SU-DHL-6 (cell line): Measurements from ENCODE around the gene RAVER2.
"Not testable (repeated sequence)": the region's sequence is repeated elsewhere in the genome, so short reads cannot be mapped to it uniquely, and the experiment has no call there.

ENCODE experiments used
- EZH2phosphoT487 ChIP-seq: fragments of 200-600 bp; sonication (generic), shearing (Covaris generic); conservative IDR thresholded peaks from 2 replicates; pipeline ENCODE4 v1.6.1; 2018; ENCODE audit warnings: mild to moderate bottlenecking, antibody characterized with exemption, low read length, moderate library complexity, mixed read lengths
- TF ChIP-seq, protein P1 (sequence below): fragments of 200-600 bp; sonication (generic); IDR thresholded peaks from one replicate; pipeline ENCODE4 v1.5.1; 2017; ENCODE audit warnings: antibody characterized with exemption, mild to moderate bottlenecking, low read length, moderate library complexity; ENCODE audit not compliant: insufficient read depth, poor library complexity, severe bottlenecking

DNA sequence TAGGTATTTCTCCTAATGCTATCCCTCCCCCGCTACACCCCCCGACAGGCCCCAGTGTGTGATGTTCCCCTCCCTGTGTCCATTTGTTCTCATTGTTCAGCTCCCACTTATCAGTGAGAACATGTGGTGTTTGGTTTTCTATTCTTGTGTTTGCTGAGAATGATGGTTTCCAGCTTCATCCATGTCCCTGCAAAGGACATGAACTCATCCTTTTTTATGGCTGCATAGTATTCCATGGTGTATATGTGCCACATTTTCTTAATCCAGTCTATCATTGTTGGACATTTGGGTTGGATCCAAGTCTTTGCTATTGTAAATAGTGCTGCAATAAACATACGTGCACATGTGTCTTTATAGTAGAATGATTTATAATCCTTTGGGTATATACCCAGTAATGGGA is 28.4 kb downstream of the RAVER2 start:
- TF ChIP-seq, protein P1, sequence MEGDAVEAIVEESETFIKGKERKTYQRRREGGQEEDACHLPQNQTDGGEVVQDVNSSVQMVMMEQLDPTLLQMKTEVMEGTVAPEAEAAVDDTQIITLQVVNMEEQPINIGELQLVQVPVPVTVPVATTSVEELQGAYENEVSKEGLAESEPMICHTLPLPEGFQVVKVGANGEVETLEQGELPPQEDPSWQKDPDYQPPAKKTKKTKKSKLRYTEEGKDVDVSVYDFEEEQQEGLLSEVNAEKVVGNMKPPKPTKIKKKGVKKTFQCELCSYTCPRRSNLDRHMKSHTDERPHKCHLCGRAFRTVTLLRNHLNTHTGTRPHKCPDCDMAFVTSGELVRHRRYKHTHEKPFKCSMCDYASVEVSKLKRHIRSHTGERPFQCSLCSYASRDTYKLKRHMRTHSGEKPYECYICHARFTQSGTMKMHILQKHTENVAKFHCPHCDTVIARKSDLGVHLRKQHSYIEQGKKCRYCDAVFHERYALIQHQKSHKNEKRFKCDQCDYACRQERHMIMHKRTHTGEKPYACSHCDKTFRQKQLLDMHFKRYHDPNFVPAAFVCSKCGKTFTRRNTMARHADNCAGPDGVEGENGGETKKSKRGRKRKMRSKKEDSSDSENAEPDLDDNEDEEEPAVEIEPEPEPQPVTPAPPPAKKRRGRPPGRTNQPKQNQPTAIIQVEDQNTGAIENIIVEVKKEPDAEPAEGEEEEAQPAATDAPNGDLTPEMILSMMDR, result not testable (repeated sequence)
- TF ChIP-seq EZH2phosphoT487, result not testable (repeated sequence)
